B cell (primary cell): ENCODE results near the gene NACA. TPM values are rescaled to one million over a fixed set of nuclear protein-coding genes. Genes with fewer than 3 reads are reported as not detected.
A peak's percentile ranks its signal among the peaks of the same experiment; 100 is the strongest.

Experiments
- ATAC-seq: fragments of 200-7000 bp; cut with Tn5 transposase; one replicate; pipeline ENCODE4 v1.10.0; 2021; ENCODE audit warnings: low read depth, mild to moderate bottlenecking, moderate number of reproducible peaks, moderate library complexity
- CTCF ChIA-PET: fragments of 350-600 bp; sonication (Branson Sonifier 250); formaldehyde crosslinking; loops from one replicate; lab custom pipeline; 2021; ENCODE audit warnings: antibody characterized with exemption, inconsistent platforms; lab: Charles Lee
- POLR2A ChIA-PET: fragments of 350-600 bp; sonication (Branson Sonifier 250); formaldehyde crosslinking; loops from one replicate; lab custom pipeline; 2021; ENCODE audit warnings: antibody characterized with exemption; lab: Charles Lee
- DNase-seq: peaks from one replicate; pipeline ENCODE4 v3.0.0; 2013
- H2AFZ ChIP-seq: 2 replicates; pipeline ENCODE4 v1.6.1; 2012; ENCODE audit warnings: mild to moderate bottlenecking, low read depth, low read length; ENCODE audit not compliant: insufficient read depth, poor library complexity, severe bottlenecking
- H3K27ac ChIP-seq, 2 donors: 1 replicate in 1 of 2; 2 replicates in 1 of 2; pipeline ENCODE4 v1.5.1; 2012 to 2013; ENCODE audit warnings: low read length in 2 of 2, mild to moderate bottlenecking in 2 of 2, moderate library complexity in 1 of 2
- H3K27me3 ChIP-seq, 4 experiments: fragments of 200-600 bp in 1 of 4; sonication (generic) in 1 of 4; replicated peaks in 1 of 4; 1 replicate in 2 of 4; 2 replicates in 2 of 4; pipeline versions ENCODE4 v1.6.1 to v1.7.0; 2013 to 2016; ENCODE audit warnings: low read length in 3 of 4, mild to moderate bottlenecking in 2 of 4, mixed read lengths in 1 of 4, moderate library complexity in 1 of 4; ENCODE audit not compliant: insufficient read depth in 4 of 4, control insufficient read depth in 3 of 4; ENCODE audit errors: control extremely low read depth in 1 of 4
- H3K36me3 ChIP-seq, 2 experiments: replicated peaks in 1 of 2; 1 replicate in 1 of 2; 2 replicates in 1 of 2; pipeline versions ENCODE4 v1.6.1 to v1.7.1; 2013; ENCODE audit warnings: low read length in 1 of 2; ENCODE audit not compliant: insufficient read depth in 2 of 2, control insufficient read depth in 1 of 2; ENCODE audit errors: control extremely low read depth in 1 of 2, extremely low read depth in 1 of 2
- H3K4me1 ChIP-seq, 2 donors: fragments of 200-600 bp in 1 of 2; sonication (generic) in 1 of 2; 1 replicate in 1 of 2; 2 replicates in 1 of 2; pipeline versions ENCODE4 v1.5.1 to v1.6.1; 2013 to 2017; ENCODE audit warnings: low read length in 2 of 2; ENCODE audit not compliant: control insufficient read depth in 2 of 2, insufficient read depth in 2 of 2
- H3K4me2 ChIP-seq: replicated peaks from 2 replicates; pipeline ENCODE3; 2012; ENCODE audit warnings: mild to moderate bottlenecking, low read depth, low read length; ENCODE audit not compliant: poor library complexity, severe bottlenecking
- H3K4me3 ChIP-seq, 5 experiments: fragments of 200-600 bp in 1 of 5; sonication (generic) in 1 of 5; 1 replicate in 3 of 5; 2 replicates in 2 of 5; pipeline versions ENCODE4 v1.5.1 to v1.7.0; 2011 to 2016; ENCODE audit warnings: low read length in 4 of 5, mild to moderate bottlenecking in 4 of 5, low read depth in 2 of 5, control low read depth in 1 of 5, moderate library complexity in 1 of 5; ENCODE audit not compliant: insufficient read depth in 1 of 5; ENCODE audit errors: control extremely low read depth in 1 of 5, extremely low read depth in 1 of 5
- H3K79me2 ChIP-seq: fragments of 200-600 bp; sonication (generic); one replicate; pipeline ENCODE4 v1.6.0; 2016; ENCODE audit warnings: low read length; ENCODE audit not compliant: control insufficient read depth, insufficient read depth
- H3K9ac ChIP-seq: fragments of 200-600 bp; sonication (generic); 2 replicates; pipeline ENCODE4 v1.6.1; 2017; ENCODE audit warnings: mild to moderate bottlenecking, low read length, moderate library complexity
- H3K9me3 ChIP-seq, 3 donors: one replicate each; pipeline versions ENCODE4 v1.6.1 to v1.7.1; 2013; ENCODE audit warnings: low read length in 2 of 3; ENCODE audit not compliant: control insufficient read depth in 2 of 3, insufficient read depth in 1 of 3; ENCODE audit errors: control extremely low read depth in 1 of 3
- H4K20me1 ChIP-seq: 2 replicates; pipeline ENCODE4 v1.6.0; 2012; ENCODE audit warnings: mild to moderate bottlenecking, low read length; ENCODE audit not compliant: insufficient read depth, control insufficient read depth, poor library complexity, severe bottlenecking
- H3K27ac Mint-ChIP-seq: one replicate; pipeline ENCODE4 v1.8.0; 2021; ENCODE audit warnings: mixed read lengths
- H3K27me3 Mint-ChIP-seq: one replicate; pipeline ENCODE4 v1.8.0; 2021; ENCODE audit warnings: mixed read lengths
- H3K4me1 Mint-ChIP-seq: one replicate; pipeline ENCODE4 v1.8.0; 2021; ENCODE audit warnings: mixed read lengths
- H3K4me3 Mint-ChIP-seq: one replicate; pipeline ENCODE4 v1.8.0; 2021; ENCODE audit warnings: mixed read lengths
- H3K9me3 Mint-ChIP-seq: one replicate; pipeline ENCODE4 v1.8.0; 2022; ENCODE audit warnings: mixed read lengths; ENCODE audit not compliant: insufficient read depth
- EZH2 ChIP-seq: IDR thresholded peaks from 2 replicates; pipeline ENCODE4 v1.6.1; 2012; ENCODE audit warnings: borderline replicate concordance, low read depth, mild to moderate bottlenecking, moderate library complexity, low read length; ENCODE audit not compliant: insufficient read depth, poor library complexity, severe bottlenecking
- WGBS: methylation state at CpG from one replicate; pipeline ENCODE4 v1.1.5; 2013; ENCODE audit warnings: missing lambda C conversion rate; ENCODE audit not compliant: insufficient coverage; 5-methylcytosine and 5-hydroxymethylcytosine counted together
- intact Hi-C: fragments of 100-400 bp; cut with micrococcal nuclease; formaldehyde crosslinking; loops from one replicate; pipeline ENCODE4 v1.10.0; 2022
- polyA plus RNA-seq: library from polyadenylated mRNA; depleted of rRNA; stranded (reverse); fragments of >200 nt; gene quantifications from 2 replicates; pipeline ENCODE4 v1.2.3, GENCODE V29; 2012
- total RNA-seq, 2 donors: library from RNA; stranded (reverse); fragments of 120-200 nt in 1 of 2; gene quantifications; 1 replicate in 1 of 2; 2 replicates in 1 of 2; pipeline versions ENCODE4 v1.2.3 to v1.2.4, GENCODE V29; 2013 to 2022
- TF ChIP-seq, protein P1 (sequence below): fragments of 200-600 bp; IDR thresholded peaks from one replicate; pipeline ENCODE4 v1.8.0; 2022; ENCODE audit warnings: antibody characterized with exemption, mild to moderate bottlenecking

Gene NACA
- total and polyA plus RNA-seq, 2 donors (not counting 1 experiment from before 2014, with no cell fraction given): 1,076 to 1,127 TPM

DNA sequence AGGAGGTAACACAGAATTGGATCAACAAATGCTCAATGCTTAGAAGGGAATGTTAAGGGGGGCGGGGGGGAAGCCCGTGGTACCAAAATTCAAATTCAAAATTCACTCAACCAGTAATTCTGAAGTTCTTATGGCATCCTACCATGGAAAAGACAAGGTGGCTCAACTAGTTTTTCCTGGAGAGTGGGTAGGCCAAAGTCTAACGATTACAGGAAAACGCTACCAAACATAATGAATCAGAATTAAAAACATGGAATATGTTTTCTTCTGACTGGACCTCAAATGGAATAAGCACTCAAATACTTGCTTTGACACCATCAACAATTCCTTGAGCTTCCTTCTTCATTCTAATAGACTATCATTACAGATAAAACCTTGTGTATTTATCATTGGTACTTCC is 2.3 kb downstream of the NACA start:
- WGBS: no CpG with 5 or more reads among the region's 4 CpGs
- CTCF ChIA-PET: interaction anchor here (1.5 to 1.6 kb wide), 2 partner anchors 208 to 263 kb away, joined by 3 to 5 read pairs; no protein-coding TSS in a partner anchor
- H3K9me3 ChIP-seq: no peaks in the 10 kb centered on the region
- Mint-ChIP-seq H3K9me3 (no peaks in the 10 kb centered on the region), H3K4me3 (peak overlapping the region; percentile 95), H3K27ac (peak overlapping the region; percentile 42), H3K4me1 (peaks cover 75% of the 10 kb centered on the region), H3K27me3 (no peaks in the 10 kb centered on the region)
- intact Hi-C loops: no loop called here
- peak overlapping the region; percentile 83 for H3K9ac ChIP-seq
- H3K79me2 ChIP-seq: peaks cover 78% of the 10 kb centered on the region
- H3K27me3 ChIP-seq: no peaks in the 10 kb centered on the region
- peaks cover 2 to 41% of the 10 kb centered on the region in 2 experiments for H3K36me3 ChIP-seq
- H3K4me2 ChIP-seq: peak overlapping the region; percentile 76
- H2AFZ ChIP-seq: no peak overlapping the region
- ATAC-seq (no peak), DNase-seq (no peak)
- peaks cover 64 to 72% of the 10 kb centered on the region in 2 donors for H3K4me1 ChIP-seq
- peaks cover 56% of the 10 kb centered on the region for H4K20me1 ChIP-seq
- TF ChIP-seq, protein P1, sequence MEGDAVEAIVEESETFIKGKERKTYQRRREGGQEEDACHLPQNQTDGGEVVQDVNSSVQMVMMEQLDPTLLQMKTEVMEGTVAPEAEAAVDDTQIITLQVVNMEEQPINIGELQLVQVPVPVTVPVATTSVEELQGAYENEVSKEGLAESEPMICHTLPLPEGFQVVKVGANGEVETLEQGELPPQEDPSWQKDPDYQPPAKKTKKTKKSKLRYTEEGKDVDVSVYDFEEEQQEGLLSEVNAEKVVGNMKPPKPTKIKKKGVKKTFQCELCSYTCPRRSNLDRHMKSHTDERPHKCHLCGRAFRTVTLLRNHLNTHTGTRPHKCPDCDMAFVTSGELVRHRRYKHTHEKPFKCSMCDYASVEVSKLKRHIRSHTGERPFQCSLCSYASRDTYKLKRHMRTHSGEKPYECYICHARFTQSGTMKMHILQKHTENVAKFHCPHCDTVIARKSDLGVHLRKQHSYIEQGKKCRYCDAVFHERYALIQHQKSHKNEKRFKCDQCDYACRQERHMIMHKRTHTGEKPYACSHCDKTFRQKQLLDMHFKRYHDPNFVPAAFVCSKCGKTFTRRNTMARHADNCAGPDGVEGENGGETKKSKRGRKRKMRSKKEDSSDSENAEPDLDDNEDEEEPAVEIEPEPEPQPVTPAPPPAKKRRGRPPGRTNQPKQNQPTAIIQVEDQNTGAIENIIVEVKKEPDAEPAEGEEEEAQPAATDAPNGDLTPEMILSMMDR: no peak
- TF ChIP-seq EZH2: no peak
- POLR2A ChIA-PET: interaction anchor here (0.6 to 1.2 kb wide), 2 partner anchors 36 to 737 kb away, joined by 3 to 6 read pairs; partner anchors contain the start of gene GLI1
- no peak overlapping the region for H3K4me3 ChIP-seq
- peak overlapping the region in 1 of 2 donors; percentile 92 for H3K27ac ChIP-seq

DNA sequence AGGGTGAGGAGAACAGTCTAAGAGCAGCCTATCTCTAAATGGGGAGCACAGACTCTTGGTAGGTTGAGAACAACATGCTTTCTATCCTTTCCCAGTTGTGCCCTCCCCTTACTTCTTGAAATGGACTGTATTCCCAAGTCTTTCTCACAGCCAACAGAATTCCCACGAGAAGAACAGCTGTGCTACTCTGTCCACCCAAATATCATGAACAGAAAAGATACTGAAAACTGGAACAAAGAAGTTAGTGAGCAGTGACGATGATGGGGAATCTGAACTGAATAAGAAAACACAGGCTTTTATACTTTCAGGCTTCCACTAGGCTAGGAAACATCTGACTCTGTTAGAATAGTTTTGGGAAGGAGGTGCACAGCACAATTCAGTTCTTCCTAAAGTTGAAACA is 3.4 kb downstream of the NACA start:
- Histone ChIP-seq H3K36me3 (peaks cover 2 to 41% of the 10 kb centered on the region in 2 experiments), H4K20me1 (peaks cover 68% of the 10 kb centered on the region), H3K79me2 (peaks cover 76% of the 10 kb centered on the region), H3K27me3 (no peaks in the 10 kb centered on the region), H2AFZ (no peak overlapping the region), H3K4me2 (peak overlapping the region; percentile 76), H3K4me1 (peaks cover 64 to 81% of the 10 kb centered on the region in 2 donors), H3K9ac (peak overlapping the region; percentile 83), H3K4me3 (no peak overlapping the region), H3K9me3 (no peaks in the 10 kb centered on the region), H3K27ac (peak overlapping the region in 1 of 2 donors; percentile 92)
- TF ChIP-seq EZH2: no peak
- TF ChIP-seq, protein P1: no peak
- ChIA-PET POLR2A (no interaction called here), CTCF (interaction anchor here (0.8 to 1.6 kb wide), 2 partner anchors 207 to 379 kb away, joined by 3 to 5 read pairs; no protein-coding TSS in a partner anchor)
- DNase-seq (no peak), ATAC-seq (no peak)
- peak overlapping the region; percentile 57 for H3K4me3 Mint-ChIP-seq
- peak overlapping the region; percentile 56 for H3K27ac Mint-ChIP-seq
- no peaks in the 10 kb centered on the region for H3K9me3 Mint-ChIP-seq
- no peaks in the 10 kb centered on the region for H3K27me3 Mint-ChIP-seq
- H3K4me1 Mint-ChIP-seq: peaks cover 77% of the 10 kb centered on the region
- intact Hi-C loops: no loop called here
- no CpG with 5 or more reads among the region's 2 CpGs for WGBS
